GM12872 (cell line): ENCODE results near the gene ZNF43.

Source experiments
- TF ChIP-seq, protein P1 (sequence below): IDR thresholded peaks from 3 replicates; pipeline ENCODE4 v1.5.1; 2011; ENCODE audit warnings: low read depth, mild to moderate bottlenecking, low read length, moderate library complexity; ENCODE audit not compliant: insufficient read depth

The ZNF43 gene

DNA sequence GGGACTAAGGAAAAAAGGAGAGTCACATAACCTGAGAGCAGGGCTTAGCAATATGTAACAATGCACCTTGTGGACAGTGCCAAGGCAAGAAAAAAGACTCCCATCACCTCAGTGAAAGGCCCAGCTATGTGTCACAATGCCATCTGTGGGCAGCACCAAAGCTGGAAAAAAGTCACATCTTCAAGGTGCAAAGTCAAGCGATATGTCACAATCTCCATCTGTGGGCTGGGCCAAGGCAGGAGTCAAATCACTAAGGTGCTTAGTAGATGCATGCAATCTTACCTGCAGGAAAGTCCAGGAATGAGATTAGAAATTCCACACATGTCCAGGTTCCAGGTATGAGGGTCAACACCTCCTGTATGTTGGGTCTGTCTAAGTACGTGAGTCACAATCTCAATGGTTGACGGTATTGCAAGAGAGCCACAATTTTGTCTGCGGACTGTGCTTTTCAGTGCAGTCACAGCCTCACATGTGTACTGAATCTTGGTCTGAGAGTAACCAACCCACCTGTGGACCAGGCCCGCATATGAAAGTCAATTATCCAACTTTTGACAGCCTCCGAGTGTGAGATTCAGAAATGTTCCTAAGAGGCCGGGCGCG is 14.8 kb upstream of the ZNF43 start:
- TF ChIP-seq, protein P1, sequence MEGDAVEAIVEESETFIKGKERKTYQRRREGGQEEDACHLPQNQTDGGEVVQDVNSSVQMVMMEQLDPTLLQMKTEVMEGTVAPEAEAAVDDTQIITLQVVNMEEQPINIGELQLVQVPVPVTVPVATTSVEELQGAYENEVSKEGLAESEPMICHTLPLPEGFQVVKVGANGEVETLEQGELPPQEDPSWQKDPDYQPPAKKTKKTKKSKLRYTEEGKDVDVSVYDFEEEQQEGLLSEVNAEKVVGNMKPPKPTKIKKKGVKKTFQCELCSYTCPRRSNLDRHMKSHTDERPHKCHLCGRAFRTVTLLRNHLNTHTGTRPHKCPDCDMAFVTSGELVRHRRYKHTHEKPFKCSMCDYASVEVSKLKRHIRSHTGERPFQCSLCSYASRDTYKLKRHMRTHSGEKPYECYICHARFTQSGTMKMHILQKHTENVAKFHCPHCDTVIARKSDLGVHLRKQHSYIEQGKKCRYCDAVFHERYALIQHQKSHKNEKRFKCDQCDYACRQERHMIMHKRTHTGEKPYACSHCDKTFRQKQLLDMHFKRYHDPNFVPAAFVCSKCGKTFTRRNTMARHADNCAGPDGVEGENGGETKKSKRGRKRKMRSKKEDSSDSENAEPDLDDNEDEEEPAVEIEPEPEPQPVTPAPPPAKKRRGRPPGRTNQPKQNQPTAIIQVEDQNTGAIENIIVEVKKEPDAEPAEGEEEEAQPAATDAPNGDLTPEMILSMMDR, result no peak

DNA sequence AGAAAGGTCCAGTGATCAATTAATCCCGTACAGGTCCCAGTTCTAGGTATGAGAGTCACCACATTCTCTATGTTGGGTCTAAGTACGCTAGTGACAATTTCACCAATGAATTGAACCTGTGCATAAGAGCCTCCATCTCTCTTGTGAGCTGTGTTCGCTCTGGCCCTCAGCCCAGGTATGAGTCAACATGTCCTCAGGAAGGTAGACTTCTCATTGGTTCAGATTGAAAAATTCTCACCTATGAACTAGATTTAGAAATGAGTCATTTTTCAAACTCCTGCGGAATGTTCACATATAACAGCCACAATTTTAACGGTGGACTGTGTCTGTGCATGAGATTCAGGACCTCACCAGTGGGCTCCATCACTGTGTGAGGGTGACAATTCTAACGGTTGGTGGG is 12.7 kb upstream of the ZNF43 start:
- TF ChIP-seq, protein P1, result no peak

DNA sequence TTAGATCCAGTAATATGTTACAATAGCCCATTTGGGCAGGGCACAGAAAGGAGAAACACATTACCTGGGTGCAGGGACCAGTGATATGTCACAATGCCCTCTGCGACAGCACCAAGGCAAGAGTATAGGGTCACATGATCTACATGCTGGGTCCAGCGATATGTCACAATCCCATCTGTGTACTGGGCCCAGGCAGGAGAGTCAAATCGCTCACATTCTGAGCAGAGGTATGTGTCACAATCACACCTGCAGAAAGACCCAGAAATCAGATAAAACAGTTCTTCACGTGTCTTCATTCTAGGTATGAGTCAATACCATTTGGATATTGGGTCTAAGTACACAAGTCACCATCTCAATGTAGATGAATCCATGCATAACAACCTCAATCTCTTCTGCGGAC is 7.1 kb upstream of the ZNF43 start:
- TF ChIP-seq, protein P1, result no peak

DNA sequence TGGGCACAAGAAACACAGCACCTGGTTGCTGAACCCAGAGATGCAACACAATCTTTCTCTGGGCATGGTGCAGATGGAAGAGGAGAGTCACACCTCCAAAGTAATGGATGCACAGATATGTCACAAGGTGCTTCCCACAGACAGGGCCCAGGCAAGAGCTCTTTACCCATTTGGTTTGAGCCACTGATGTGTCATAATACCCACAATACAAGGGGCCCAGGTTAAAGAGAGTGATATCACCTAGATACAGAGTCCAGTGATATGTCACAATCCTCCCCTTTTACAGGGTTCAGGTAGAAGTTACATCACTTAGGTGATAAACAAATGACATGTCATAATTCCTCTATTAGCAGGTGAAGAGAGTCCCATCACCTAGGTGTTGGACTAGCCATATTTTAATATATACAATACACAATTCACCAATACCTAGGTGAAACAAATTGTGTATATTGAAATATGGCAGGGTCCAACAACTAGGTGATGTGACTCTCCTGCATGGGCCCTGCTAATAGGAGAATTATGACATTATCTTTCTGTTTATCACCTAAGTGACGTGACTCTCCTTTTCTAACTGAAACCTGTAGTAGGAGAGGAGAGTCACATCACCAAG is 5.6 kb upstream of the ZNF43 start:
- TF ChIP-seq, protein P1, result no peak

DNA sequence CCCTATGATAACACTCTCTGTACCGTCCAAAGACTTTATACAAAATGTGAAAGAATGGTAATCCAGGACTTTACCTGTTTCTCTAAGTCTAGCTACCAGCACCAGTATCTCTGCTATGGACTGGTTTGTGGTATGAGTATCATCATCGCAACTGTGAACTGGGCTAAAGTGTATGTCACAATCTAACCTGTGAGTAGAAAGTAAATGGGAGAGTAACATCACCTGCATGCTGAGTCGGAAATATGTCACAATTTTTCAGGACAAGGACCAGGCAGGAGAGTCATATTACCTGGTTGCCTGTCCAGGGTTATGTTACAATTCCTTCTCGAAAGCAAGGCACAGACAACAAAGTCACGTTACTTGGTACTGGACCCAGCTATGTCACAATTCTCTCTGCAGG is 5.1 kb upstream of the ZNF43 start:
- TF ChIP-seq, protein P1, result no peak

DNA sequence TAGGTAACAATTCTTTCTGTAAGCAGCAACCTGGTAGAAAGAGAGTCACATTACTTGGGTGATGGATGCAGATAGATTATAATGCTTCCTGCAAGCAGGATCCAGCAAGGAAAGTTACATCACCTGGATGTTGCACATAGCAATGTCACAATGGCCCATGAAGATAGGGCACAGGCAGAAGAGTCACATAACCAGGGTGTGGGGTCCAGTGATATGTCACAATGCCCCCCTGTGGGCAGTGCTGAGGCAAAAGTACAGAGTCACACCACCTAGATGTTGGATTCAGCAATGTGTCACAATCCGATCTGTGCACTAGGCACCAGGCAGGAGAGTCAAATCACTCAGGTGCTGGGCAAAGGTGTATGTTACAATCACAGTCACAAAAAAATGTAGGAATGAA is 4.0 kb upstream of the ZNF43 start:
- TF ChIP-seq, protein P1, result no peak

DNA sequence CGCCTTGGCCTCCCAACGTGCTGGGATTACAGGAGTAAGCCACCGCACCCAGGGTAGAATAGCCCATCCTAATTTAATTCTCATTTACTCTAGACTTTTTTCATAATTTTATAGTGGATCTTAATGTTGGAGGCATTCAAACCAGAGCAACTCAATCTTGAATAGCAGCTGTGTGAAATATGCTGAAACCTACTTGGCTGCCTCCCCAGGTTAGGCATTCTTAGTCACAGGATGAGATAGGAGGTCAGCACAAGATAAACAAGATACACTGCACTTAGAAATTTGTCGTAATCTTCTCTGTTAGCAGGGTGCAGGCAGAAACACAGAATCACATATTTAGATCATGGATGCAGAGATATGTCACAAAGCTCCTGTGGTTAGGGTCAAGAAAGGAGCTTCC is 2.7 kb upstream of the ZNF43 start:
- TF ChIP-seq, protein P1, result no peak
